NK-92 treated with Interleukin-12 subunit alpha and Interleukin-12 subunit beta, amount 100 ng/mL, for 24 hours (cell line): ENCODE results near the gene CTNNA3.

ENCODE experiments used
- DNase-seq: peaks from one replicate; lab custom pipeline; 2025; lab: John Stamatoyannopoulos, UW

The CTNNA3 gene

DNA sequence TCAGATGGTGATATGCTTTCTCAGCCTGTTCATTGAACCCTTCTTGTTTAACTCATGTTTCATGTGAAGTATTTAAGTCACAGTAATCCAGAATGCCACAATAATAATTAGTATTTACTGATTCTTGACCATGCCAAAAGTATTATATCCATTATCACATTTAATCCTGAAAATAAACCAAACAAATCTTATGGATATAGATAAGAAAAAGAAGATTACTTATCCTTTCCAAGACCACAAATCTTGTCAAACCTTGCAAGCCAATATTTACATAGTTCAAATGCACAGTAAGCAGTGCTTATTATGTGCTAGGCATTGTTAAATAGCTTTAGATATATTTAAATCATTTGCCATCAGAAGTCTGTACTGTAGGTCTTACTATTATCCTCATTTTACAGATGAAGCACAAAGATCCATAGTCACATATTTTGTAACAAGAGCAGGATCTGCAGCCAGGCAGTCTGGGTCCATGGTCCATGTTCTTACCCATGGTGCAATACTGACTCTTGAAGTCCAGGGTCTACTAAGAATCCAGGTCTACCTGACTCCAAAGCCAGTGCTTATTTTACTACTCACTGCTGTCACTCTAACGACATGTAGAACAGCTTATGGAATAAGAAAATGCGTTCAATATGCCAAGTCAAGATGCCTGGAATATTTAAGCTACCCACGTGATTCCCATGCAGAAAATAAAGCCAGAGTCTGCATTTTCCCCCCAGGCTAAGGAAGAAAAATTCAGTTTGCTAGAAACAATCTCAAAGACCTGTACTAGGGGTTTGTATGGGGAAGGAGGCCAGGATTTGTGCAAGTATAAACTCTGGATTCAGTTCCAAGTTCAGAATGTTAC is 1755.0 kb downstream of the CTNNA3 start:
- no peak for DNase-seq

DNA sequence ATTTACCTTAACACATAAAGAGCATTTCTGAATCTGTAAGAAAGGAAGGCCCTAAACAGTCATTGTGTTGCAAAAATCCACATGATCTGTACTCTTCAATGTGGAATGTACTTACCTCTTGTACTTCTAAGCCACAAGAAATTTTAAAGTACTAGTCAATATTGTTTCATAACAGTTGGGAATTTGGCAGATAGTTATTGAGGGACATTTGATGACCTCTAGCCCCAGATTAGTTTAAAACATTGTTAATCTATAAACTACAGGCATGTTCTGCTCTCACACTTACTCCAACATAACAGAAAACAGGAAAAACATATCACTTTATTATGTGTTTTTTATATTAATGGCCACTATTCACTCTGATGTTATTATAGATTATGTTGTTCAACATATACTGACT is 1755.9 kb downstream of the CTNNA3 start:
- no peak for DNase-seq

DNA sequence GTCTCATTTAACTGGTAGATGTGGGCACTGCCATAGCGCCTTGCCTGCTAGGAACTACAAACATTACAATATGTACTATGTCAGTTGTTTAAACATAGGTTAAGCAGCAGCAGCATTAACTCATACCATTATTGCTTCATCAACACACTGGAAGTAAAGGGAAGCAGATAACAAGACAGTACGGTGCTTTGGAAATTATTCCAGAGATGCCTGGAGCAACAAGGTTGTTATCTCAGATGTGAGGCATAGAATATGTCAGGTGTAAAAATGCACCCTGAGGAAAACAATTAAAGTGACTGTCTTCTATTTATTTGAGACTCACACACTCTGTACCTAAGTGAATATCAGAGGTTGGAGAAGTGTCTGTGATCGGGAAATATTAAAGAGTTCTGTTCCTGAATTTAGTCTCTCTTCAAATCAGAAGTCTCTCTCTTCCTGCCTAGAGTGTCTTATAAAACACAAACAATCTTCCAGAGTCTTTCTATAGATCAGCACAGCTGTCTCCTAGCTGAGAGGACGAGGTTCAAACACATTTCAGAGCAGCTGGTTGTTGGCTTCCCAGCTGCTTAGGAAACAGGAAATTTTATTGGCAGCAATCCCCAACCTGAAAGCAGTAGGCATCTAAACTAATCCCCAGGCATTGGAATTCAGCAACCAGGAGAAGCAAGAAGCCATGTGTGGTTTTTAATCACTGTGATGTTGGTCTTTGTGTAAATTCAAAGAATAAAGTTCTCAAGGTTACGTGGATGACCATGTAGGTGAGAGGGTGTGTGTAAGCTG is 1764.5 kb downstream of the CTNNA3 start:
- no peak for DNase-seq

DNA sequence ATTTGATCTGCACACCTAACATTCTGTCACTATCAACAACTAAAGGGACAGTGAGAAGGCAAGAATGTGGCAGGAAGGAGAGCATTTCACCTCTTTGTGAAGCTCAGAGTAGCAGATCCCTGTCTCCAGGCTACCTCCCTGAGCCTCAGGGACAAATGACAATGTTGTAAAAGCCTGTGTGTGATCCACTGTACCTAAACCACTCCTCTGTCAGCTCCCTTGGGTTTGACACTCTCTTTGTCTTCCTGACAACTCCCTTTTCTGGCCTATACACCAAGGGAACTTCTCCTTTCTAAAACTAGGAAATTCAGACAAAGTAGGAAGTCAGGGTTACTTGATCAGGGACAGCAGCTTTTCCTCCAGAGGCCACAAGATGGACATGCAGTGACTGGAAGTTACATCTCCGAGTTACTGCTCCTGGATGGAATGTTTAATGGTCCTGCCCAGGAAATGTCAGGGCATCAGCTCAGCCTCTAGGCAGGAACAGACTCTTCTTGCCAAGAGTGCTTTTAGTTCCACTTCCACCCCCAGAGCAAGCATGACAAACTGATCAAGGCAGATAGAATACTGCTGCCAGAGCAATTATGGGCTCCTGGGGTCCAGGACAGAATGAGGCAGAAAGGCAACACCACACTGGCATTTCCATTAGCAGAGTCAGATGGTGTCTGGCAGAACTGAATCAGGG is 1784.7 kb downstream of the CTNNA3 start:
- DNase-seq: no peak

DNA sequence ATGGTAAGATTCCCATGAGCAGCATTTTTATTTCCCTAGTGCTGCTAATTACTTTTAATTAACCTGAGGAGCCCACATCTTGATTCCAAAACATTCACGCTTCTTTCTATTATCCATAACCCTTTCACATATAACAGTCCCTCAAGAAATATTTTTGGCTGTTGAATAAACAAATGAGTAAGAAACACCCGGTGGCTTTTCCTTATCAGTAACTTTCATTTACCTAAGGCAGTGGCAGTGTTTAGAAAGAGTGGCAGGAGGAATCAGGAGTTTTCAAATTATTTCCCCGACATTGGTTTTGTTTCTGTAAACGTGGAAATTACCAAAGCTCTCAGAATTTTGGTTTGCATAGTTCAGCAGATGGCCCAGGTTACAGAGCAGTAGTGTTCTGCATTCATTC is 1785.8 kb downstream of the CTNNA3 start:
- no peak for DNase-seq

DNA sequence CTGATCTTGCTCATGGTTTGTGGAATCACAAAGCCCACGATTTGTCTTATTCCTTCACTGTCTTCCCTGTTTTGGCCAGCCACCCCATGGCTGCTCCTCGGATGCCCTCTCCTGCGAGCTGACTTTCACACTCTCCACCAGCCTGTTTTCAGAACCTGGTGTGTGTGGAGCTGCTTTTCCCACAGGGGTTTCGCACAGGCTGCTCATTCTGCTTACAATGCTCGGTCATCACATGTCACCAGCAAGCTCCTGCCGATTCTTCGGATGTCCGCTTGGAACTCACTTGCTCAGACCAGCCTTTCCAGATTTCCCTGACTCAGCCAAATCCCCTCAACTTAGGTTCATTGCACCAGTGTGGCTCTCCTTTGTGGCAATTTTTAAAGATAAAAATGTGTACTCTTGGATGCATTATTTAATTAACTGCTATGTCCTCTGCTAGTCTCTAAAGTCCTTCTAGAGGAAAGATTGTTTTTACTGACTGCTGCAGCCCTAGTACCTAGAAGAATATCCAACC is 1788.7 kb downstream of the CTNNA3 start:
- no peak for DNase-seq

DNA sequence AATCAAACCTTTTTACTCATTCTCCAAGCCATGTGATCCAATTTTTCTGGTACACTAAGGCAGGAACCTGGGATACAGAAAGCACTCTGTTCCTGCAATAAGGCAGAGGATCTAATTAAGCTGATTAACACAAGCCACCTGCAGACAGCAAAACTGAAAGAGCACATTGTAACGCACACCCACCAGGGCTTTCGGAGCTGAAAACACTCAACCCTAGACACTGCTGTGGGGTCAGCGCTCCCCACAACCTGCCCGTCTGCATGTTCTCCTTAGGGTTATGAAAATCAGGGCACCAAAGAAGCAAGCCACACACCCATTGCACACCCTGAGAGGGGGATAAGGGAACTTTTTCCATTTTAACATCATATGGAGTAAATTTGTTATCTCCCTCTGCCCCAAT is 1792.4 kb downstream of the CTNNA3 start:
- no peak for DNase-seq

DNA sequence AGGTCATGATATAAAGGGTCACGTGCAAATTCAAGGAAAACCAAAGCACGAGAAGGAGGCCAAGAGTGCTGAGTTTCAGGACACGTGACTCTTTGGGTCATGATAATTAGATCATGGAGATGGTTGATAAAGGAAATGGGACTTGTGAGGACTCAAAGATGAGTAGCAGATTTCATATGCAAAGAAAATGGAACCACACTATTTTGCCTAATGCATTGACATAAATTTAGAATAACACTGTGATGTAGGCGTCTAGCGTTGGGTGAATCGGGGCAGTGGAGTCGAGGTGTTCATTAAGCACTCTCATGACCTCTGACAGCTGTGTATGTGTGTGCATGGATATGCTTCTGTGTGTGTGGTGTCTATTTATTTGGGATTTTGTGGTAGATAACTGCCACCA is 1795.7 kb downstream of the CTNNA3 start:
- DNase-seq: no peak

DNA sequence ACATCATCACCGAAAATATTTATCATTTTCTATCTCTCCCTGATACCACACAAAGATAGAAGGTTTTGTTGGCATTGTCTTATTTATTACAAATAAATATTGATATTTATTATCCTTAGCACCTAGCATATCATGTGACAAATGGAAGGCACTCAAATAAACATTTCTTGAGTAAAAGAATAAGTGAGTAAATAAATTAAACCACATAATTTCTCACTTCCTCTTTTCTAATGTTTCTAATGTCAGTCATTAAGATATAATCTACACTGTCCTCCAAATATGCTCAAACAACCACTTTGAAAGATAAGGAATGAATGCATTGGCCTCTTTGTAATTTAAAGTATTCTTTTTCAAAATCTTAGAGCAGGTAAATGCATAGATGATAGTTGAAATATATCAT is 1797.9 kb downstream of the CTNNA3 start:
- no peak for DNase-seq

DNA sequence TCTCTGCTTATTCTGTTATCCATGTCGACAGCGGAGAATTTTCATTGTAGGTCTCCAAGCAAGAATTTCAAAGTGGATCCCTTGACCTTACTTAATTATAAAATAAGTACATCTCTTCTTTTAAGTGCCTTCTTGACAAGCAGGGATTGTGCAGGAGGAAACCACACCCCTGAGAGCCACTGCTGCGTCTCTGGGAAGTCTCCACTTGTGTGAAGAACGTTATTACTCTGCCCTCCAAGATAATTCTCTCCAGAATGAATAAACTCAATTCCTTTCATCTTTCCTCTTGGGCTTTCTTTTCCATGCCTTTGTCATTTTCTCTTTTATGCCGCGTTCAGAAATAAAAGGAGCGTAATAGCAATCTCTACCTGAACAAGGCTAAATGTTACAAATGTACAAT is 1801.0 kb downstream of the CTNNA3 start:
- DNase-seq: no peak

DNA sequence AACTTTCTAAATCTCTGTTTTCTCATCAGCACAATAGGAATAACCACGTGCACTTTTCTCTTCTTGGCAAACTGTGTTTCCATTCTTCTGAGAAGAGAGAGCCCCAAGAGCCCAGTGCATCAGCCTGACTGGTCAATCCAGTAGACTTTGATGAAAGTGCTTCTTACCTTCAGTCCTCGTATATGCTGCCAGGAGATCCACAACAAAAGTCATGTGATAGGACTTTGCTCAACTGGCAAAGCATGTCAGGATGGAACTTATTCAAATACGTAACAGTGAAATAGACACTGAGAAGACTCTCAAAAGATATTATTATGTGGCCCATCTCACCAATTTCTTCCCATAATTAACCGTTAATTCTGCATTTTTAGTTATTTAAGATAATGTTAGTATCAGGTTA is 1801.6 kb downstream of the CTNNA3 start:
- DNase-seq: no peak

DNA sequence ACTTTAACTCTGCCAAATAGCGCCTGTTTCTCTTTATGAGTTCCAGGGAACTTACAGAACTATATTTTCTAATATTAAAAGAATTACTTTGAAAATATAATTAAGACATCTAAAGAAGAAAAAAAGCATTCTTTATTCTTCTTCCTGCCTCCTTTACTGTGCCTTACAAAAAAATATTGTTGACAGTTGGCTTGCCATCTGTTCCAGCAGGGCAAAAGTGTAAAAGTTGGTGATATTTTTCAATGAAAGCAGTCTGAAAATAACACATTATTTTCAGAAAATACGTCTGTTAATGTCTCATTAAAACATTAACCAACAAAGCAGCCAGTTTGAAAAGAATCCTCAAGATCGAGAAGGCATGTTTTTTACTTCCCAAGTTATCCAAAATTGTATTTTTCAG is 1802.3 kb downstream of the CTNNA3 start:
- no peak for DNase-seq

DNA sequence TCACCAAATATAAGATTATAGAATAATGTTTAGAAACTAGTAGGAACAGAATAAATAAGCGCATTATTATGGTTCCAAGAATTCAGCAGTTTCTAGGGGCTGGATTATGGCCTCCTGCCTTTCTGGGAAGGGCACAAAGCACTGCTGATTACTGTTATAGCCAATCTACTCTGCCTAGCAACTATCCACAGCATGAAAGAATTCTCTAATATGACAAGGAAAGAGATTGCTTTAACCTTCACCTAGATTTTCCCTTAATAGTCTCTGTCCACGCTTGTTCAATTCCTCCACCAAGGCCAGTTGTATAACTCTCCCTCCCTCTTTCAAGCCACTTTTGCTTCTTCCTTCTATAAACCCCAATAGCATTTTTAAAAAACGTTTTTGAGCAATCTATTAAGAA is 1803.7 kb downstream of the CTNNA3 start:
- DNase-seq: no peak

DNA sequence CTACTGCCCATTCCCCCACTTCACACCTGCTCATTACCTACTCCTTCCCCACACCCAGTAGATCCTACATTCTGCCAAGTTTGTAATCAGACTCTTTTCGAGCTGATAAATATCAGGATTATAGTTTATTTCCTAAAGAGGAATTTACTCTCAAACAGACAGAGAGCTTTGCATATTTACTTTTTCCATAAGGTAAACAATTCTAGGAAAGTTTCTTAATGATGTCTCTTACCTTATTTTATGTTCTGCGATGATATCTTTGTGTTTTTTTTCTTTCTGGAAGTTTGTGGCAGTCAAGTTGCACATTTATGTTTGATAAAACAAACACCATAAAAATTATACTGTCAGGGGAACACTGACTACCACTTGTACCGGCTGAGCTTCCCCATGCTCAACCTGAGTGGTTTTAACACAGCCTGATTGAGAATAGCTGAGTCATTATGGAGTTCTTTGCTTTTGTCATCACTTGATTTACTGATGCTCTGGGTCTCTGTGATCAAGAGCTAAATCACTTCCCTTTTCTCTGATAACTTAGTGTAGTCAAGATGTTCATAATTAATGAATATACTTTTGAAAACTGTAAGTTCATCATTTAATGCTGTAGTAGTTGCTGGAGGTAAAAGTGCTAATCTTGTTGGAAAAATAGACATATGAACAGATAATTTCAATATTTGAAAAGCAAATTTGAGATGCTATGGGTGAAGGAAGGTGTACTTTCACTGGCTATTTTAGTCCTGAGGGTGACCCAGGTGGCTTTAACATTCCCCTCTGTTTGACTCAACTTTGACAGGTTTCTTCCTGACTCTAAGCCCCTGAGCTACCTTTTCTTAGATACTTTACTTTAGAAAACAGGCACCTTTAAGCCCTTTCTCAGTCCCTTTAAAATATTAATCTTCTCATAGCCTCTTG is 1804.7 kb downstream of the CTNNA3 start:
- no peak for DNase-seq

DNA sequence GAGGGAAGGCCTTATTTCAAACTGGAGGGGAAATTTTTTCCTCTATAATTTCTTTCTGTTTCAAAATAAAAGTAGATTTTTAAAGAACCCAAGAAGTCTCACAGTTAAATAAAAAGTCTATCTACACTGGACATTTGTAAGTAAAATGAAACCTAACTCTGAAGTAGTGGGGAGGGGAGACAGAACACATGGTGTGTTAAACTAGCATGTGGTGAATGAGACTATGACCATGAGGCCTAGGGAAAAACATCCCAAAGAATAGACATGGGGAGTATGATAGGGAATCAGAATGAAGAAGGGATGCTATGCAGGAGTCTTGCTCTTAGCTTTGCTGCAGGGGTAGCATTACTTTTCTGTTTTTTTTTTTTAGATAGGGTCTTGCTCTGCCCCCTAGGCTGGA is 1831.5 kb downstream of the CTNNA3 start:
- DNase-seq: no peak

DNA sequence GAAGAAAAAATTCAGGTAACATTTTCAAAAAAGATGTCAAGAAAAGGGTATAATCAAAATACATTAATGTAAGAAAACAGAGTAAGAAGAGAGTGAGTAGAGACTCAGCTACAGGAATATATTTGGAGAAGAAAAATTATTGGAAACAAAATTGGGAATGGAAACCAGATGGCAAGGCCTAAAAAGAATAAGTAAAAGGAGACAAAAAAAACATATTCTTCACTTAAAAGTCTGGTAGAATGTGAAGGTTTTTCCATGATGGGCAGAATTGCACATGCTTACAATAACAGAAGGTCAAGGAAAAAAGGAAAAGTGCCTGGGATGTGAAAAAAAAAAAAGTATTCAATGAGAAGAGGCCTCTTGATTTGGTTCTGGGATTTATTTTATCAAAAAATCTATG is 1832.0 kb downstream of the CTNNA3 start:
- DNase-seq: no peak
